HG03342 (cell line): ENCODE results near the gene IL1F10.

Source experiments
- ATAC-seq: cut with Tn5 transposase; IDR thresholded peaks from one replicate; pipeline ENCODE4 v1.9.1; 2021; ENCODE audit warnings: mild to moderate bottlenecking, moderate library complexity; ENCODE audit not compliant: unreplicated experiment

The IL1F10 gene, protein sequence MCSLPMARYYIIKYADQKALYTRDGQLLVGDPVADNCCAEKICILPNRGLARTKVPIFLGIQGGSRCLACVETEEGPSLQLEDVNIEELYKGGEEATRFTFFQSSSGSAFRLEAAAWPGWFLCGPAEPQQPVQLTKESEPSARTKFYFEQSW

DNA sequence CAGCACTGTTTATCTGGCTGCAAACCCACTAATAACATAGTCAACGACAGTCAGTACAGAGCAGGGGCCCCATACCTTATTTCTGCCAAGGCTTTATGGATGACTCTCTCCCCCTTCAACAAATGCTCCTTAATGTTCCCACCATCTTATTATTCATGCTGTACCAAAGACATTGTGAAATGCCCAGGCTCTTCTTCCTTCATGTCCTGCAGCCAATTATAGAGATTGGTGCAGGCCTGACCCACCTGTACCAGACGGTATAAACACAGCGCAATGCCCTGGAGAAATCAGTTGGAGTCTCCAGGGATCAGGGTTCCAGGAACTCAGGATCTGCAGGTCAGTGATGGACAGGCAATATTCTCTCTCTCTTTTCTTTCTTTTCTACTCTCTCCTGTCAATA lies at the start of gene IL1F10:
TSS of gene IL1F10 (plus strand) at position 290 of the 400 bp plus-strand sequence. CDS start 4,769 bp downstream, outside the sequence.
- ATAC-seq = no peak

GRCh38 chr2:113018509-113018908 lies 49.3 kb upstream of the IL1F10 start:
- no peak for ATAC-seq

- no peak for ATAC-seq
These were observed 46.5 kb upstream of the IL1F10 start for GRCh38 chr2:113021312-113021711.

GRCh38 chr2:113024764-113025163 lies 43.0 kb upstream of the IL1F10 start:
- no peak for ATAC-seq

GRCh38 chr2:113025737-113026136 lies 42.0 kb upstream of the IL1F10 start:
- ATAC-seq = no peak

GRCh38 chr2:113027691-113028090 lies 40.1 kb upstream of the IL1F10 start:
- ATAC-seq = no peak

DNA sequence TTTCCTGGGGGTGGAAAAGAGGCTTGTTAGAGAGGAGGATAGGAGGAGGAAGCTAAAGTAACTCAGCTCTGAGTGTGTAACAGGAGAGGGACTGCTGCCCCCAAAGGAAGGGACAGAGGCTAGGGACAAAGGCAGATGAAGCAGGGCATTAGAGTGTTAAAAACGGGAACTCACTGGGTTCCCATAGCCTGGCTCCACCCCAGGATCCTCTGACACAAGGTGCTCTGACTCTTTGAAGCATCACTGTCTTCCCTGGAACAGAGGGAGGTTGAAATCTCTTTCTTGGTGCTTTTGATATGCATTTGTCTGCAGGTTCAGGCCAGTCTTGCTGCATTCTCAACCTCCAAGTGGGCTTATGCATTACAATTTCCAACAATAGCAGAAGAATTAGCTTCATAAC lies 39.7 kb upstream of the IL1F10 start:
- no peak for ATAC-seq

- ATAC-seq = no peak
These were observed 35.0 kb upstream of the IL1F10 start for GRCh38 chr2:113032737-113033136.

- no peak for ATAC-seq
These were observed 33.8 kb upstream of the IL1F10 start for GRCh38 chr2:113034016-113034415.

- no peak for ATAC-seq
These were observed 31.0 kb upstream of the IL1F10 start for GRCh38 chr2:113036763-113037162.

DNA sequence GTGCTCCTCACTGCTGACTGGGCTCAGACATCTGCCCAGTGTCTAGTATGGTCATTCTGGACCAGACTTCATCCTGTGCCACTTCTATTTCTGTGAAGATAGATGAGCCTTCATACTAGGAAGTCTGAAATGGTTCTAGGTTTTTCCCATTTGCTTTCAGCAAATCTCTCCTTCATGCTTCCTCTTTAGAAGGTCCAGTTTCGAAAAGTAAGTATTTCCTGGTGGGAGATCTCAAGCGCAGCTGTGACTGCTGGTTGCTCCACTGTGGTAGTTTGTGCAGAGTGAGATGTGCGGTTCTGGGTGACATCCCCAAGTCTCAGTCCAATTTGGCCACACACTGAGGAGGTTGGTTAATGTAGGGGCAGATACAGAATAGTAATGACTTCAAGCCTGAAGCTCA lies 29.5 kb upstream of the IL1F10 start:
- no peak for ATAC-seq

GRCh38 chr2:113039158-113039557 lies 28.6 kb upstream of the IL1F10 start:
- ATAC-seq = no peak

DNA sequence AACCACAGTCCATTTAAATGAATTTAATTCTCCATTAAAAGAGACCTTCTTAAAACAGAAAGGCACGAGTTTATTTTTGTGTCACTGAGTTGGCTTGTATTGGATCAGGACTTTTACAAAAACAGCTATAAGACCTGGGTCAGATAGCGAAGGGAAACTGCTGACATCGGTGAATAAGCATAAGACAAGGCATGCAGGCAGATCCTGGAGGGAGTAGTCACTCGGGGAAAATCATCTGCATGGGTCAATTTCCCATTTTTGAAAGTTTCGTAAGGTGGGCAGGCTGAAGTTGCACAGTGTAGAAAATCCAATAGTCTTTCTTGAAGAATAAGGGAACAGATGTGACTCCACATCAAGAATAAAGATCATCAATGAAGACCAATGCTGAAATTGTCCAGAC lies 28.1 kb upstream of the IL1F10 start:
- ATAC-seq = no peak

- no peak for ATAC-seq
These were observed 25.9 kb upstream of the IL1F10 start for GRCh38 chr2:113041871-113042270.

DNA sequence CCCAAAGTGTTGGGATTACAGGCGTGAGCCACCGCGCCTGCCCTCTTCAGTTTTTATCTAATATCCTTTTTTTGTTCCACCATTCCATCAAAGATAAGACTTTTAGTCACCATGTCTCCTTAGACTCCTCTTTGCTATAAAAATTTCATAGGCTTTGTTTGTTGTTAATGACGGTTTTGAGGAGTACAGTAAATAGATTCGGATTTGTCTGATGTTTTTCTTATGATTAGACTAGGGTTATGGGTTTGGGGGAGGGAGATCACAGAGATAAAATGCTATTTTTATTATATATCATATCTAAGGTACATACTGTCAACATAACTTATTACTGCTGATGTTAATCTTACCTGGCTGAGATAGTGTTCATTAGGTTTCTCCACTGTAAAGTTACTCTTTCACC lies 21.3 kb upstream of the IL1F10 start:
- ATAC-seq = no peak

- no peak for ATAC-seq
These were observed 16.6 kb upstream of the IL1F10 start for GRCh38 chr2:113050921-113051895.

DNA sequence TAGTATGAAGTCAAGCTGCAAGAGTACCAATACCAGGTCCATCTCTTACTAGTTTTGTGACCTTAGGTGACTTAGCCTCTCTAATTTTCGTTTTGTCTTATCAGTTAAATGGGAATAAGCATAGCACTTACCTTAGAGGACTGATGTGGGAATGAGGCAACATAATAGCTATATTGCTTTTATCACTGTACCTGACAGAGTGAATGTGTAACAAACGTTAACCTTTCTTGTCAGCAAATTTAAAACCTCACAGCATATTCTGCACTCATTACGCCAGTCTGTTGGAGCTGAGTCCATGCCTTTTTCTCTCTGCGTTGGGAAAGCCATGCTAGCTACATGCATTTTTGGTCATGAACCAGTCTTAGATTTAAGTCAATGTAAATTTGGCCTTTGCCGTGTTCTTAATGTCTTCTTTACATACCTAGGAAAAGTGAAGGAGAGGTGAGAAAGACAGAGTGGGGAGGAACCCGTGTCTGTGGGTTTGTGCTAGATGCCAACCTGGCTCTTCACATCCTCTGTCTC lies 15.3 kb upstream of the IL1F10 start, which contains the start of gene IL36B:
TSS of gene IL36B (minus strand) at position 472 of the 522 bp plus-strand sequence.
- ATAC-seq = no peak

- ATAC-seq = no peak
These were observed 14.1 kb upstream of the IL1F10 start for GRCh38 chr2:113053666-113054065.

GRCh38 chr2:113054066-113054465 lies 13.7 kb upstream of the IL1F10 start:
- ATAC-seq = no peak

- ATAC-seq = no peak
These were observed 11.2 kb upstream of the IL1F10 start for GRCh38 chr2:113056521-113056920.

- ATAC-seq = no peak
These were observed 10.7 kb upstream of the IL1F10 start for GRCh38 chr2:113057117-113057516.
